ENCODE data around the gene SLC9A4. TPM values are rescaled to one million over a fixed set of nuclear protein-coding genes. Genes with fewer than 3 reads are reported as not detected.

Gene SLC9A4, protein sequence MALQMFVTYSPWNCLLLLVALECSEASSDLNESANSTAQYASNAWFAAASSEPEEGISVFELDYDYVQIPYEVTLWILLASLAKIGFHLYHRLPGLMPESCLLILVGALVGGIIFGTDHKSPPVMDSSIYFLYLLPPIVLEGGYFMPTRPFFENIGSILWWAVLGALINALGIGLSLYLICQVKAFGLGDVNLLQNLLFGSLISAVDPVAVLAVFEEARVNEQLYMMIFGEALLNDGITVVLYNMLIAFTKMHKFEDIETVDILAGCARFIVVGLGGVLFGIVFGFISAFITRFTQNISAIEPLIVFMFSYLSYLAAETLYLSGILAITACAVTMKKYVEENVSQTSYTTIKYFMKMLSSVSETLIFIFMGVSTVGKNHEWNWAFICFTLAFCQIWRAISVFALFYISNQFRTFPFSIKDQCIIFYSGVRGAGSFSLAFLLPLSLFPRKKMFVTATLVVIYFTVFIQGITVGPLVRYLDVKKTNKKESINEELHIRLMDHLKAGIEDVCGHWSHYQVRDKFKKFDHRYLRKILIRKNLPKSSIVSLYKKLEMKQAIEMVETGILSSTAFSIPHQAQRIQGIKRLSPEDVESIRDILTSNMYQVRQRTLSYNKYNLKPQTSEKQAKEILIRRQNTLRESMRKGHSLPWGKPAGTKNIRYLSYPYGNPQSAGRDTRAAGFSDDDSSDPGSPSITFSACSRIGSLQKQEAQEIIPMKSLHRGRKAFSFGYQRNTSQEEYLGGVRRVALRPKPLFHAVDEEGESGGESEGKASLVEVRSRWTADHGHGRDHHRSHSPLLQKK
- 0.04 TPM for polyA plus RNA-seq
- long read RNA-seq, donor 1: 0 reads
- long read RNA-seq, donor 2: 0 reads
- long read RNA-seq, donor 3: 0 reads
- long read RNA-seq, donor 4: 0 reads
- long read RNA-seq, donor 5: 0 reads
- long read RNA-seq, donor 6: 0 reads
- long read RNA-seq, donor 7: 0 reads
- long read RNA-seq, donor 8: 0 reads
- long read RNA-seq, donor 9: 0 reads
- long read RNA-seq, donor 10: 0 reads
- long read RNA-seq, donor 11: 0 reads

- WGBS (ENCODE audit: insufficient coverage, low lambda C conversion rate): no CpG with 5 or more reads among the region's 3 CpGs
- Histone ChIP-seq H3K4me3 (ENCODE audit: low read length) (no peak within 1 kb of the TSS), H3K27ac (ENCODE audit: low read length) (no peak within 1 kb of the TSS), H3K9me3 (ENCODE audit: control insufficient read depth, low read depth, low read length) (no peaks in the 10 kb centered on the region), H3K4me1 (ENCODE audit: control insufficient read depth, insufficient read depth, low read length) (no peaks in the 10 kb centered on the region), H3K36me3 (ENCODE audit: control insufficient read depth, insufficient read depth, low read length) (no peaks in the 10 kb centered on the region), H3K27me3 (ENCODE audit: control insufficient read depth, insufficient read depth, low read length) (no peaks in the 10 kb centered on the region)
- peak; percentile 17 to 44 for DNase-seq
Observed at GRCh38 chr2:102473020-102473419, at the start of gene SLC9A4. SLC9A4 (plus strand) TSS chr2:102473226; CDS start chr2:102473760, 534 bp downstream.

GRCh38 chr2:102423368-102423767 is 49.7 kb upstream of the SLC9A4 start:
- no peak overlapping the region for H3K27ac ChIP-seq (ENCODE audit: low read length)
- 60% methylated on average over 1 of the region's 2 CpGs for WGBS (ENCODE audit: insufficient coverage, low lambda C conversion rate)
- no peaks in the 10 kb centered on the region for H3K9me3 ChIP-seq (ENCODE audit: control insufficient read depth, low read depth, low read length)
- DNase-seq: no peak
- H3K36me3 ChIP-seq (ENCODE audit: control insufficient read depth, insufficient read depth, low read length): no peaks in the 10 kb centered on the region
- no peaks in the 10 kb centered on the region for H3K4me1 ChIP-seq (ENCODE audit: control insufficient read depth, insufficient read depth, low read length)
- no peaks in the 10 kb centered on the region for H3K27me3 ChIP-seq (ENCODE audit: control insufficient read depth, insufficient read depth, low read length)
- no peak overlapping the region for H3K4me3 ChIP-seq (ENCODE audit: low read length)

- no peaks in the 10 kb centered on the region for H3K36me3 ChIP-seq (ENCODE audit: control insufficient read depth, insufficient read depth, low read length)
- DNase-seq: no peak
- no CpG with 5 or more reads among the region's 3 CpGs for WGBS (ENCODE audit: insufficient coverage, low lambda C conversion rate)
- H3K4me3 ChIP-seq (ENCODE audit: low read length): no peak overlapping the region
- H3K4me1 ChIP-seq (ENCODE audit: control insufficient read depth, insufficient read depth, low read length): no peaks in the 10 kb centered on the region
- H3K27me3 ChIP-seq (ENCODE audit: control insufficient read depth, insufficient read depth, low read length): no peaks in the 10 kb centered on the region
- no peak overlapping the region for H3K27ac ChIP-seq (ENCODE audit: low read length)
- H3K9me3 ChIP-seq (ENCODE audit: control insufficient read depth, low read depth, low read length): no peaks in the 10 kb centered on the region
Observed at GRCh38 chr2:102424754-102425153, 48.3 kb upstream of the SLC9A4 start.

DNA sequence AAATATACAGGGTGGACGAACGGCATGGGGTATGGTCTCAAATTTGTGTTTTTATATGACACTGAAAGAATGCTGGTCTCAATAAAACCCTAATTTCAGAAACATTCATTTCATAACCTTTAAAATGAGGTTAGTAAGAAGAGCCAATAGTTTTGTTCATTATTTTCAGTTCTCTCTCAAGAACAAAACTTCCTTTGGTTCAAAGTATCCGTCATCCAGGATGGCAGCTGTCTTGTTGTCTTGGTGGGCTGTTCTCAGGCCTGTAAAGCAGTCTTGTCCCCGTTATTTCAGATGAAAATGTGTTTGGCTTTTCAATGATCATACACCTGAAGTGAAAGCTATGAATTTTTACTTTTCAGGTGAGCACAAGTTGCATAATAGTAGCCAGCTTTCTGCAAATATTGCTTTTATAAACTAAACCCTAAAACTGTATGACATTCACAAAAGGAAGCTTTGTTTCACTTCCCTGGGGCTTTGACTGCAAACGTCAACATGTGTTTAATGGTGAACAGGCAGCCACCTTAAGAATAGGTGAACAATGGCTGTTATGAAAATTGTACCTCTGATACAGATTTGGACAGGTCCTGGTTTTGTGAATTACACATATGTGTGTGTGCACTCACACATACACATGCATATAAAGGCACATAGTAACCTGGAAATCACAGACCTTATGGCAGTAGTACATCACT is 47.4 kb upstream of the SLC9A4 start:
- DNase-seq: no peak
- H3K4me3 ChIP-seq (ENCODE audit: low read length): no peak overlapping the region
- no peak overlapping the region for H3K27ac ChIP-seq (ENCODE audit: low read length)
- no peaks in the 10 kb centered on the region for H3K27me3 ChIP-seq (ENCODE audit: control insufficient read depth, insufficient read depth, low read length)
- WGBS (ENCODE audit: insufficient coverage, low lambda C conversion rate): 43% methylated on average over 1 of the region's 5 CpGs
- no peaks in the 10 kb centered on the region for H3K4me1 ChIP-seq (ENCODE audit: control insufficient read depth, insufficient read depth, low read length)
- no peaks in the 10 kb centered on the region for H3K36me3 ChIP-seq (ENCODE audit: control insufficient read depth, insufficient read depth, low read length)
- no peaks in the 10 kb centered on the region for H3K9me3 ChIP-seq (ENCODE audit: control insufficient read depth, low read depth, low read length)

GRCh38 chr2:102427249-102427648 is 45.8 kb upstream of the SLC9A4 start:
- Histone ChIP-seq H3K27ac (ENCODE audit: low read length) (no peak overlapping the region), H3K4me1 (ENCODE audit: control insufficient read depth, insufficient read depth, low read length) (no peaks in the 10 kb centered on the region), H3K9me3 (ENCODE audit: control insufficient read depth, low read depth, low read length) (no peaks in the 10 kb centered on the region), H3K36me3 (ENCODE audit: control insufficient read depth, insufficient read depth, low read length) (no peaks in the 10 kb centered on the region), H3K4me3 (ENCODE audit: low read length) (no peak overlapping the region), H3K27me3 (ENCODE audit: control insufficient read depth, insufficient read depth, low read length) (no peaks in the 10 kb centered on the region)
- WGBS (ENCODE audit: insufficient coverage, low lambda C conversion rate): no CpG with 5 or more reads among the region's 1 CpG
- DNase-seq: no peak

DNA sequence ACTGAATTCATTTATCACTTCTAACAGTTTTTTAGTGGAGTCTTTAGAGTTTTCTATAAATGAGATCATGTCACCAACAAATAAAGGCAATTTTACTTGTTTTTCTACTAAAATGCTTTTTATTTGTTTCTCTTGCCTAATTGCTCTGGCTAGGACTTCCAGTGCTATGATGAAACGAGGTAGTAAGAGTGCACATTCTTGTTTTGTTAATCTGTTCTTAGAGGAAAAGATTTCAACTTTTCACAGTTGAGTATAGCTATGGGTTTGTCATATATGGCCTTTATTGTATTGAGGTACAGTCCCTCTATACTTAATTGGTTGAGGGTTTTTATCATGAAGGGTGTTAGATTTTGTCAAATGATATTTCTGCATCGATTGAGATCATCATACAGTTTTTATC is 44.5 kb upstream of the SLC9A4 start:
- Histone ChIP-seq H3K4me1 (ENCODE audit: control insufficient read depth, insufficient read depth, low read length) (no peaks in the 10 kb centered on the region), H3K4me3 (ENCODE audit: low read length) (no peak overlapping the region), H3K36me3 (ENCODE audit: control insufficient read depth, insufficient read depth, low read length) (no peaks in the 10 kb centered on the region), H3K27me3 (ENCODE audit: control insufficient read depth, insufficient read depth, low read length) (no peaks in the 10 kb centered on the region), H3K9me3 (ENCODE audit: control insufficient read depth, low read depth, low read length) (no peaks in the 10 kb centered on the region), H3K27ac (ENCODE audit: low read length) (no peak overlapping the region)
- WGBS (ENCODE audit: insufficient coverage, low lambda C conversion rate): 100% methylated on average over 1 of the region's 2 CpGs
- no peak for DNase-seq

DNA sequence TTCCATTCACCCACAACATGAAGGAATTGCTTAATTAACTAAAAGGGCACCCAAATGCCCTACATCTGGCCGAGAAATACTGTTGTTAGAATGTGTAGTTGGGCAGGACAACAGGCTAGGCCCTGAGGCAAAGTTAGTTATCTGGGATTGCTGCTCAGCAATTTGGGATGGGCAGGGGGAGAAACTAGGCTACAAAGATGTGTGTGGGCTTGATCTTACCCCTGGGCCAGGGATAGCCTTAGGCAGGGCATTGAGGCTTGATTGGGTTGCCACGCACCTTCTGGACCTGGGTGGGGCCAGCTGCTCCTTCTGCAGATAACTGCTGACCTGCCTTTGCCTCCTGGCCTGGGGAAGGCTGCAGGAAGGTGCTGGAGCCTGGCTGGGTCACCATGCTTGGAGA is 40.6 kb upstream of the SLC9A4 start:
- Histone ChIP-seq H3K36me3 (ENCODE audit: control insufficient read depth, insufficient read depth, low read length) (no peaks in the 10 kb centered on the region), H3K27ac (ENCODE audit: low read length) (no peak overlapping the region), H3K27me3 (ENCODE audit: control insufficient read depth, insufficient read depth, low read length) (peaks cover 2% of the 10 kb centered on the region), H3K4me3 (ENCODE audit: low read length) (no peak overlapping the region), H3K9me3 (ENCODE audit: control insufficient read depth, low read depth, low read length) (no peaks in the 10 kb centered on the region), H3K4me1 (ENCODE audit: control insufficient read depth, insufficient read depth, low read length) (no peaks in the 10 kb centered on the region)
- WGBS (ENCODE audit: insufficient coverage, low lambda C conversion rate): no CpG with 5 or more reads among the region's 2 CpGs
- no peak for DNase-seq

GRCh38 chr2:102433973-102434654 is 38.9 kb upstream of the SLC9A4 start:
- 80% methylated on average over 2 of the region's 4 CpGs for WGBS (ENCODE audit: insufficient coverage, low lambda C conversion rate)
- H3K36me3 ChIP-seq (ENCODE audit: control insufficient read depth, insufficient read depth, low read length): no peaks in the 10 kb centered on the region
- H3K4me1 ChIP-seq (ENCODE audit: control insufficient read depth, insufficient read depth, low read length): no peaks in the 10 kb centered on the region
- H3K4me3 ChIP-seq (ENCODE audit: low read length): no peak overlapping the region
- no peaks in the 10 kb centered on the region for H3K9me3 ChIP-seq (ENCODE audit: control insufficient read depth, low read depth, low read length)
- peaks cover 2% of the 10 kb centered on the region for H3K27me3 ChIP-seq (ENCODE audit: control insufficient read depth, insufficient read depth, low read length)
- H3K27ac ChIP-seq (ENCODE audit: low read length): no peak overlapping the region
- DNase-seq: no peak

DNA sequence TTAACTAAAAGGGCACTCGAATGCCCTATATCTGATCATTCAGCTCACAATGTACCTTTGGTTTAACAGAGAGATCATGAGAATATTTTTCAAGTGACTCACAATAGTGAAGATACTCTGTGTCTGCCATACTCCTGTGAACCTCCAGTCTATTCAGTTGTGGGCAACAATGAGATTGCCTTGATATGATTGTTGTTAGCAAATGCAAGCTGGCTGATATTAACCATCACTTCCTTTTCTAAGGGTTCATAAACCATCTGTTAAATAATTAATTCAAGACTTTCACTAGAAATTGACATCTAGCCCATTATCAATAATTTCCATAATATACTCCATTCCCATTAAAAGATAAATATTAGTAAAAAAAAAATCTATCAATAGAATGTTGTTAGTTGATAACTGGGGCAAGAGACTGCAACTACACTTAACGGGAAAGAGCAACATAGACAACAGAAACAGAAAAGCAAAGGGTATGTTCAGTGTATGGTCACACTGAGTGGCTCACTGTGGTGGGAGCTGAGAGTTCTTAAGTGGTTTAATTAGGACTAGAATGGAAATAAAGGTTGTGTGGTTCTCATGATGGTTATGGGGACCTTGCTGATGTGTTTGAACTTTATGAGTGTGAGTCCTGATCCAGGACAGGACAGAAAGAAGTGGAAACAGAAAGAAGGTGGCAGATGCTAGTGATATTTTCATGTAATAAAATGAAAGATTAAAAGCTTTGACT is 38.2 kb upstream of the SLC9A4 start:
- Histone ChIP-seq H3K4me1 (ENCODE audit: control insufficient read depth, insufficient read depth, low read length) (no peaks in the 10 kb centered on the region), H3K27ac (ENCODE audit: low read length) (no peak overlapping the region), H3K36me3 (ENCODE audit: control insufficient read depth, insufficient read depth, low read length) (no peaks in the 10 kb centered on the region), H3K9me3 (ENCODE audit: control insufficient read depth, low read depth, low read length) (no peaks in the 10 kb centered on the region), H3K27me3 (ENCODE audit: control insufficient read depth, insufficient read depth, low read length) (peaks cover 2% of the 10 kb centered on the region), H3K4me3 (ENCODE audit: low read length) (no peak overlapping the region)
- whole genome bisulfite sequencing (ENCODE audit: insufficient coverage, low lambda C conversion rate): no CpG with 5 or more reads among the region's 2 CpGs
- no peak for DNase-seq
